ENCODE measurements around the gene XCL2. TPM values are rescaled to one million over a fixed set of nuclear protein-coding genes. Genes with fewer than 3 reads are reported as not detected.
A peak's percentile ranks its signal among the peaks of the same experiment; 100 is the strongest.
"Not testable (repeated sequence)": the region's sequence is repeated elsewhere in the genome, so short reads cannot be mapped to it uniquely, and the experiment has no call there.

The XCL2 gene
- total RNA-seq, 1 experiment from 2014 or later, result not detected

- ATAC-seq, result peak; percentile 91
- H3K27ac Mint-ChIP-seq; H3K4me1 Mint-ChIP-seq; POLR2A ChIA-PET; H3K36me3 Mint-ChIP-seq; H3K27me3 Mint-ChIP-seq (ENCODE audit: low read depth); DNase-seq (ENCODE audit: low spot score); CTCF ChIA-PET; H3K4me3 Mint-ChIP-seq: not testable (repeated sequence)
- peaks cover 15% of the 10 kb centered on the region for H3K9me3 Mint-ChIP-seq
- peak; percentile 33; the same call in 1 of the 2 replicates for TF ChIP-seq CTCF (IDR thresholded peaks at IDR 0.05)
These were observed 2.1 kb upstream of the XCL2 start for GRCh38 chr1:168545678-168546552.

- POLR2A ChIA-PET; ATAC-seq; CTCF ChIA-PET; H3K9me3 Mint-ChIP-seq; H3K27me3 Mint-ChIP-seq (ENCODE audit: low read depth); H3K4me1 Mint-ChIP-seq; H3K27ac Mint-ChIP-seq; H3K4me3 Mint-ChIP-seq; H3K36me3 Mint-ChIP-seq; DNase-seq (ENCODE audit: low spot score): not testable (repeated sequence)
These were observed 819 bp downstream of the XCL2 start for GRCh38 chr1:168542978-168543377.

- CTCF ChIA-PET; H3K27me3 Mint-ChIP-seq (ENCODE audit: low read depth); H3K27ac Mint-ChIP-seq; DNase-seq (ENCODE audit: low spot score); H3K36me3 Mint-ChIP-seq; POLR2A ChIA-PET; H3K9me3 Mint-ChIP-seq; H3K4me1 Mint-ChIP-seq; ATAC-seq; H3K4me3 Mint-ChIP-seq: not testable (repeated sequence)
These were observed 3.0 kb downstream of the XCL2 start for GRCh38 chr1:168540798-168541197.

- ChIA-PET POLR2A (no interaction called here), CTCF (no interaction called here)
- TF ChIP-seq ZNF423 (CRISPR knock-in tag; IDR thresholded peaks at IDR 0.05) (no peak), SMAD3 (CRISPR knock-in tag; IDR thresholded peaks at IDR 0.05; ENCODE audit: borderline replicate concordance) (no peak), ZNF138 (CRISPR knock-in tag; conservative IDR thresholded peaks at IDR 0.05) (no peak), USF1 (CRISPR knock-in tag; IDR thresholded peaks at IDR 0.05) (no peak), MAX (CRISPR knock-in tag; IDR thresholded peaks at IDR 0.05) (no peak), SMAD4 (CRISPR knock-in tag; IDR thresholded peaks at IDR 0.05) (no peak), ZNF232 (CRISPR knock-in tag; IDR thresholded peaks at IDR 0.05) (no peak)
- Mint-ChIP-seq H3K4me3 (no peak overlapping the region), H3K36me3 (no peaks in the 10 kb centered on the region), H3K27ac (no peak overlapping the region), H3K27me3 (ENCODE audit: low read depth) (no peaks in the 10 kb centered on the region), H3K4me1 (no peaks in the 10 kb centered on the region), H3K9me3 (no peaks in the 10 kb centered on the region)
- DNase-seq (ENCODE audit: low spot score), result no peak
- ATAC-seq, result no peak
These were observed 8.3 kb downstream of the XCL2 start for GRCh38 chr1:168535536-168535935.

GRCh38 chr1:168531615-168532345 lies 12.0 kb downstream of the XCL2 start:
- ChIA-PET POLR2A (no interaction called here), CTCF (interaction anchor here (1.3 kb wide), 1 partner anchor 189 kb away, joined by 3 read pairs; no protein-coding TSS in a partner anchor)
- Mint-ChIP-seq H3K27me3 (ENCODE audit: low read depth) (no peaks in the 10 kb centered on the region), H3K27ac (no peak overlapping the region), H3K4me1 (no peaks in the 10 kb centered on the region), H3K9me3 (no peaks in the 10 kb centered on the region), H3K36me3 (no peaks in the 10 kb centered on the region), H3K4me3 (no peak overlapping the region)
- no peak for ATAC-seq
- no peak for DNase-seq (ENCODE audit: low spot score)
- no peak for TF ChIP-seq GRHL2 (CRISPR knock-in tag; IDR thresholded peaks at IDR 0.05; ENCODE audit: insufficient replicate concordance, severe bottlenecking)
- no peak for TF ChIP-seq NFE2L1 (CRISPR knock-in tag; IDR thresholded peaks at IDR 0.05)
- no peak for TF ChIP-seq ARID4B (CRISPR knock-in tag; IDR thresholded peaks at IDR 0.05; ENCODE audit: borderline replicate concordance)
- TF ChIP-seq NR2C2 (CRISPR knock-in tag; IDR thresholded peaks at IDR 0.05), result no peak
- TF ChIP-seq ZSCAN18 (CRISPR knock-in tag; IDR thresholded peaks at IDR 0.05), result no peak
- no peak for TF ChIP-seq ZBTB43 (CRISPR knock-in tag; IDR thresholded peaks at IDR 0.05)
